ENCODE results near the gene PPARG. TPM values are rescaled to one million over a fixed set of nuclear protein-coding genes. Genes with fewer than 3 reads are reported as not detected.

Gene PPARG
- total and polyA plus RNA-seq, 8 donors = 0.88 to 6.2 (median 2.2) TPM

DNA sequence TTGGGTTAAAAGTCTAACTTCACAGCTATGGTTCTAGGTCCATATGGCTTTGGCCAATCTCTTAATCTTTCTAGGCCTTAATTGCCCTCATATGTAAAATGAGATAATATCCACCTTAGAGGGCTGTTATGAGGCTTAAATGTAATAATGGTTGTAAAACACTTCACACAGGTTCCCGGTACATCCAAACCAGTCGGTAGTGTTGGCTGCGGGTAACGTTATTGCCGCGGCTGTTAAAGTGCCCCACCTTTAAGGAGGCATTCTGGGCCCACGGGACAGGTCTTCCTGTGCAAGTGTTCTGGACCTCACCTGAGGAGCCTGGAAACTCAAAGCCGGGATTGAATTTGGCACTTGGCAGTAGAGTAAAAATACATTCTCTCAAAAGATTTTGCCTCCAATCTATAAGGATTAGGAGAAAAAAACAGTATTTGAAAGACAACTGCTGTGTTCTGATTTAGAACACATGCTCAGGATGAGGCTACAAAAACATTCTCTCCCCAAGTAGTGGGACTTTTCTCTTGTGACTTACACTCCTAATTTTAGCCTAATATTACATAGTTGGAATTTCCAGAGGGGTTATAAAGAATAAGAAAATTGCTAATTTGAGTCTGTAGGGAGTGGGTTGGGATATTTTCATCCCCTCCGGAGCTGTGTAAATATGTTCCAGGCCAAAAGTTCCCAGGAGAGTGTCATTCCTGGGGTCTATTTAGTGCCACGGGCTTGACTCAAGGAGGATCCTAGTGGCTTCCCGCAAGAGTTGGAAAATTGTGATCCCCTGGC is 150.5 kb downstream of the PPARG start:
- FAIRE-seq (no peak), ATAC-seq (no peak), DNase-seq (no peak)
- no peak overlapping the region for H3K27ac ChIP-seq
- H3K4me1 ChIP-seq = no peaks in the 10 kb centered on the region
- TF ChIP-seq, protein P1, sequence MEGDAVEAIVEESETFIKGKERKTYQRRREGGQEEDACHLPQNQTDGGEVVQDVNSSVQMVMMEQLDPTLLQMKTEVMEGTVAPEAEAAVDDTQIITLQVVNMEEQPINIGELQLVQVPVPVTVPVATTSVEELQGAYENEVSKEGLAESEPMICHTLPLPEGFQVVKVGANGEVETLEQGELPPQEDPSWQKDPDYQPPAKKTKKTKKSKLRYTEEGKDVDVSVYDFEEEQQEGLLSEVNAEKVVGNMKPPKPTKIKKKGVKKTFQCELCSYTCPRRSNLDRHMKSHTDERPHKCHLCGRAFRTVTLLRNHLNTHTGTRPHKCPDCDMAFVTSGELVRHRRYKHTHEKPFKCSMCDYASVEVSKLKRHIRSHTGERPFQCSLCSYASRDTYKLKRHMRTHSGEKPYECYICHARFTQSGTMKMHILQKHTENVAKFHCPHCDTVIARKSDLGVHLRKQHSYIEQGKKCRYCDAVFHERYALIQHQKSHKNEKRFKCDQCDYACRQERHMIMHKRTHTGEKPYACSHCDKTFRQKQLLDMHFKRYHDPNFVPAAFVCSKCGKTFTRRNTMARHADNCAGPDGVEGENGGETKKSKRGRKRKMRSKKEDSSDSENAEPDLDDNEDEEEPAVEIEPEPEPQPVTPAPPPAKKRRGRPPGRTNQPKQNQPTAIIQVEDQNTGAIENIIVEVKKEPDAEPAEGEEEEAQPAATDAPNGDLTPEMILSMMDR (IDR thresholded peaks at IDR 0.05) = no peak
- 80 to 87% methylated on average over 11 of the region's 11 CpGs for WGBS, 2 donors
- intact Hi-C loops (cut with DNase I) = no loop called here
- no peak overlapping the region for H3K4me3 ChIP-seq
- no peaks in the 10 kb centered on the region for H3K9me3 ChIP-seq
- H3K36me3 ChIP-seq = no peaks in the 10 kb centered on the region
- no peaks in the 10 kb centered on the region for H3K27me3 ChIP-seq

DNA sequence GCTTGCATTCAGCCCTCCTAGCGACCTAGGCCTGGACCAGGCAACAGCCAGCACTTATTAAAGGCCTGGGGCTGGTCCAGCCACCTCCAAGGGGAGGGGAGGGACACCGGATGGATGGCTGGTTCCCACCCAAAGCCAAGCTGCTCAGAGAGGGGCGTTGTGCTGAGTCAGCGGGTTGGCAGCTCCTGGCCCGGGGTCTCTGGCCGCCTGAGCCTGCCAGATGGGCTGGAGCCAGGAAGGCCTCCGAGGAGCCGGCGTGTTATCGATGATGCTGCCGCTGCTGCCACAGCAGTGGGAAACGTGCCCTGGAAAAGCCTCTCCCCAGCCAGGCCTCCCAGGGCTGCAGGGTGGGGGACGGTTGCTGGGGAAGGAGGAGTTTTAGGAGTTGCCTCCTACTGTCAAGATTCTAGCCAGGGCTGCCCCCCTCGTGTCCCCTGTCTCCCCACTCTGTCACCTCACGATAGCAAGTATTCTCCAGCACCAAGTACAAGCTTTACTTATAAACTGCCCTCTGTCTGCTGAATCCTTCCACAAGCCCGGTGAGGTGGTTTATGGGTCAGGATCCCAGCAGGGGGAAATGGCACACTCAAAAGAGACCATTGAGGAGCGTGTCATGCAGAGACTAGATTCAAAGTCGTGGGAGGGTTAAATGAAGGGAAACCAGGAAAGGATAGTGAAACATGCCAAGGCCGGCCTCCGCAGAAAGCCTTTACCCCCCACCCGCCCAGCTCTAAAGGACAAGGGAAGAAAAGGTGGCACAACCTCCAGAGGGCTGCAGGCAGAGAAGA is 152.3 kb downstream of the PPARG start:
- no peaks in the 10 kb centered on the region for H3K4me1 ChIP-seq
- intact Hi-C loops (cut with DNase I) = no loop called here
- no peaks in the 10 kb centered on the region for H3K9me3 ChIP-seq
- FAIRE-seq (no peak), DNase-seq (peak in 2 of 6 donors; percentile 4 to 37), ATAC-seq (peak in 2 of 4 donors; percentile 21 to 28)
- H3K36me3 ChIP-seq = no peaks in the 10 kb centered on the region
- 62 to 68% methylated on average over 21 of the region's 21 CpGs for WGBS, 2 donors
- TF ChIP-seq, protein P1 (IDR thresholded peaks at IDR 0.05) = no peak
- H3K27me3 ChIP-seq = no peaks in the 10 kb centered on the region
- H3K27ac ChIP-seq = no peak overlapping the region
- H3K4me3 ChIP-seq = no peak overlapping the region

DNA sequence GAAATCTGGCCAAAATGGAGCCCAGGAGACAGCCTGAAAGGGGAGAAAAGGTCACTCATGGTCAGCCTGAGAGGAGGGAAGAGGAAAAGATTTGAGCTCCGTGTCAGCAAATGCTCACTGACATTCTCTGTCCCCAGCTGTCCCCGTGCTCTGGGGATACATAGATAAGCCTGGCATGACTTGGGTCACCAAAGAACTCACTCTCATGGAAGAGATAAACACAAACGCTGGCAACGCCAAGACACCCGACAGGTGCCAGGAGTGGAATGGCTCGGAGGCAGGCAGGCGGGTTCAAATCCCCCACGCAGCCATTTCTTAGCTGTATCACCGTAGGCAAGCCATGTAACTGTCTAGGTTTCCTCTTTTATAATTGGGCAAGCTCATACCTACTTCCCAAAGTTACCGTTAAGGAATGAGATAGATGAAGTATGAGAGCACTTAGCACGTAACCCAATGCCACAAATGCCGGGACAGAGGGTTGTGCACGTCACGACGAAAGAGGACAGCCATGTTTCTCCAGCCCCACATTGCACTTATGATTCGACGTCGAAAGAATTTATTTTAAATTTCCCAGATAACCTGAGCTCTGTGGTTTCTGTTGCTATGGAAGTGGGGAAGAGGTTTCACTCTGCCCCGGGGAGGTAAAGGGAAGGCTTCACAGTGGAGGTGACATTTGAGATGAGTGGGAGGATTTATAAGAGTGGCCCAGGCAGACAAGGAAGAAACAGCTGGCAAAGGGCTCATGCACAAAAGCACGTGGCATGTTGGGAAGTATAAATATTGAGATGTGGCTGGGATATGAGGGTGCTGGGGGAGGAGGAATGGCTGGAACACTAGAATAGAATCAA is 154.0 kb downstream of the PPARG start:
- Histone ChIP-seq H3K9me3 (no peaks in the 10 kb centered on the region), H3K36me3 (no peaks in the 10 kb centered on the region), H3K4me3 (no peak overlapping the region), H3K27me3 (no peaks in the 10 kb centered on the region), H3K4me1 (no peaks in the 10 kb centered on the region), H3K27ac (no peak overlapping the region)
- TF ChIP-seq, protein P1 (IDR thresholded peaks at IDR 0.05) = no peak
- WGBS, 2 donors = 59 to 67% methylated on average over 20 of the region's 20 CpGs
- no peak for FAIRE-seq
- ATAC-seq = no peak
- intact Hi-C loops (cut with DNase I) = no loop called here
- no peak for DNase-seq

DNA sequence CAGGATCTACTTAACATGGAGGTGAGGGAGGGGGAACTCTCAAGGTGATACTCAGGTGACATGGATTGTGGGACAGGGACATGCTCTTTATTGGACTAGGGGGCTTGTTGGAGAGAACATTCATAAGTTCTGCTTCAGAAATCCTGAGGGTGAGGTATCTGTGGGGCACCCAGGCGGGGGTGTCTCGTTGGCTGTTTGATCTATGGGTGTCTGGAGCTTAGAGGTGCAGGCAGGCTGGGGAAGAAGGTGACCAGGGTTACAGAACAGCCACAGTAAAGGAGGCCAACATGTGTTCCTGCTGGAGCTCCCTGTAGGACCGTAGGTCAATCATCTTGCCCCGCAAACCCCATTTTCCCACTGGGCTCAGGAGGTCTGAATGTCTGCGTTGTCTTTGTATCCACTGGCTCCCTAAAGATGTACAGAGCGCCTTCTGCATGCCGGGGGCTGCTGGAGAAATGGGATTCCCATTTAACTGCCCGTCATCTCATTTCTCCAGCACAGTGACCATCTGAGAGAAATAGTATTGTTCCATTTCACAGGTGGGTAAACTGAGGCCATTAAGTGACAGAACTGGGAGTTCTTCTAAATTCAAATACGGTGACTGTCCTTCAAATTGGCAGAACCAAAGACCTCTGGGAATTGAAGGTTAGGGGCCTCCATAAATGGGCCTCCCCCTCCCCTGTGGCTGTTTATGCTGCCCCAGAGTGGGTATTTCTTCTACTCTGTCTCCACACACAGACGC is 155.1 kb downstream of the PPARG start:
- no peaks in the 10 kb centered on the region for H3K4me1 ChIP-seq
- H3K27me3 ChIP-seq = no peaks in the 10 kb centered on the region
- no peak overlapping the region for H3K27ac ChIP-seq
- H3K4me3 ChIP-seq = no peak overlapping the region
- TF ChIP-seq, protein P1 (IDR thresholded peaks at IDR 0.05) = no peak
- no peak for DNase-seq
- no peaks in the 10 kb centered on the region for H3K9me3 ChIP-seq
- no peaks in the 10 kb centered on the region for H3K36me3 ChIP-seq
- 83 to 93% methylated on average over 10 of the region's 10 CpGs for WGBS, 2 donors
- intact Hi-C loops (cut with DNase I) = no loop called here
- FAIRE-seq = no peak
- no peak for ATAC-seq

All from pancreas (tissue), 10 donors.